ENCODE data around the gene MEI4.

DNA sequence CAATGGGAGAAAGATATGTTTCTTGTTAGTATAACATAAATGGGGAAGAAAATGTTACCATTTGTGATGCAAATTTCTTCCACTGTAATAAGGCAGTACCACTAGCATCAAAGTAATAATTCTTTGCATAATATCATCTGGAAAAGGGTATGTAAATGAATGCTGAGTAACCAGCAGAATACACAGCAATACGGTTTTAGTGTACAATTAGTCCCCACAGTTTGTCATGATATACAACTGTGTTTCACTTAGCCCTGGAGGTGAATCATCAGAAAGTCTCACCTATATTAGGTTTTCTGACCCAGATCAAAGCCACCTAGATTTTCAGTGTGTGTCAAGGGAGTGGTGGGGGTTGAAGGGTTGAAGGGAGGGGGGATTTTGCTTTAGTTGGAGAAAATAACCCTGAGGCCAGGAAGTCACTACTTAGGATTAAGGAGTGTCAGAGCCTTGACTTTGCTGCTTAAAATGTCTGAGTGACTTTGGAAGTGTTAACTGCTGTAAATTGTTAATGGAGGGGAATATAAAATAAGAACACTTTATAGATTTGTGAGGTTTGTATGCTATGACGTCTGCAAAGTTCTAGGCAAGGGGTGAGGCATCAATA is 8.6 kb upstream of the MEI4 start:
- TF ChIP-seq, protein P1, sequence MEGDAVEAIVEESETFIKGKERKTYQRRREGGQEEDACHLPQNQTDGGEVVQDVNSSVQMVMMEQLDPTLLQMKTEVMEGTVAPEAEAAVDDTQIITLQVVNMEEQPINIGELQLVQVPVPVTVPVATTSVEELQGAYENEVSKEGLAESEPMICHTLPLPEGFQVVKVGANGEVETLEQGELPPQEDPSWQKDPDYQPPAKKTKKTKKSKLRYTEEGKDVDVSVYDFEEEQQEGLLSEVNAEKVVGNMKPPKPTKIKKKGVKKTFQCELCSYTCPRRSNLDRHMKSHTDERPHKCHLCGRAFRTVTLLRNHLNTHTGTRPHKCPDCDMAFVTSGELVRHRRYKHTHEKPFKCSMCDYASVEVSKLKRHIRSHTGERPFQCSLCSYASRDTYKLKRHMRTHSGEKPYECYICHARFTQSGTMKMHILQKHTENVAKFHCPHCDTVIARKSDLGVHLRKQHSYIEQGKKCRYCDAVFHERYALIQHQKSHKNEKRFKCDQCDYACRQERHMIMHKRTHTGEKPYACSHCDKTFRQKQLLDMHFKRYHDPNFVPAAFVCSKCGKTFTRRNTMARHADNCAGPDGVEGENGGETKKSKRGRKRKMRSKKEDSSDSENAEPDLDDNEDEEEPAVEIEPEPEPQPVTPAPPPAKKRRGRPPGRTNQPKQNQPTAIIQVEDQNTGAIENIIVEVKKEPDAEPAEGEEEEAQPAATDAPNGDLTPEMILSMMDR (IDR thresholded peaks at IDR 0.05): no peak
- TF ChIP-seq POLR2A (IDR thresholded peaks at IDR 0.05): no peak
- TF ChIP-seq EP300 (IDR thresholded peaks at IDR 0.05): no peak
- no peak for TF ChIP-seq POLR2AphosphoS5 (IDR thresholded peaks at IDR 0.05)

Data from upper lobe of left lung (tissue), 4 donors.